NCI-H1092 treated with DMSO at 0.1 percent for 48 hours (cell line): ENCODE measurements around the gene CD47.

Experiments
- DNase-seq: peaks from one replicate; lab custom pipeline; 2025; lab: John Stamatoyannopoulos, UW

The CD47 gene

DNA sequence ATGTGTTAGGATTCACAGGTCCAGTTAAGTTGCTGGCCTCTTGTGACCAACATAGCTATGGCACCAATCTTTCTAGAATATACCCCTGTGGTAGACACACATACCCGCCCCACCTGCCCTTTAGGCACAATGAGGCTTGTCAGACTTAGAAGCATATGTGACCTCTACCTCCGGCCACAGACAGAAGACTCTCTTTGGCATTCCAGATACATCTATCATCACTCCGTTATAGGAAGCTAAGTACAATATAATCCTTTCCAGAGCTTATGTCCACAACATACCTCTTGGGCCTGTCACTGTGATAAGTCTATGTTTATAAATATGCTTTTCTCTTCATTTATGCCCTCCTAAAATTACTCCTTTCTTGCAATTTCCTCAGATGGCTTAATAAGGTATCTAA is 39.8 kb downstream of the CD47 start:
- no peak for DNase-seq

DNA sequence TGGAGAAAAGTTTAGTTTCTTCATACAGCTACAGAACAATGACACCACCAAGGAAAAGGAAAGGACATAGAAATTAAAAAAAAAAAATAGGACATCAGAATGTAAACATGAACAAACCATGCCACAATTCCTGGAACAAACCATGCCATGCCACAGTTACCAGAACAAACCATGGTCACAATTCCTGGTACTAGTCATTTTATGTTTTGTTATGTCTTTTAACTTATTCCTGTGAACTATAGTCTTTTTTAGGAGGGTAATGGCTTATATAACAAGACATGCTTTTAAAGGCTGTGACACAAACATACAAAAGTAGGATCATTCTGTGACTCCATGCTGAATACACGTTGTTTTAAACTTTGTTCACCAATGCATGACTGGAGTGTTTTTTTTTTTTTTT is 42.8 kb downstream of the CD47 start:
- no peak for DNase-seq

- no peak for DNase-seq
These were observed 44.6 kb downstream of the CD47 start for GRCh38 chr3:108046247-108046646.

GRCh38 chr3:108044699-108045098 is 46.1 kb downstream of the CD47 start:
- no peak for DNase-seq

DNA sequence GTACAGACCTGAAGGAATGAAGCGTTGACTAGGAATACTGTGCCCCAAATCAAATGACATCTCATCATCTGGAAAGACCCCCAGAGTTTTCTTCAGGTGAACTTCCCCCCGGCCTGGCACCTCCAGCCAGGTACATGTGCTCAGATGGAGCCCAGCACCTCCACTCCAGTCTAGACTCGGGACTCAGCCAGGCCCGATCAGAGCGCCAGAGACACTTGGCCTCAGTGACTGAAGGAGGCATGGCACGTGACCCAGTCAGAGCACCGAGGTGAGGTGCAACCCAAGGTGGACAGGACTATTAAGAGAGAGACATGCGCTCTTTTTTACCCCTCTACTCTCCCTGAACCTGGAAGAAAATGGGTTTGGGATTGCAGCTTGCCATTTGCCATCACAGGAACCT is 48.5 kb downstream of the CD47 start:
- DNase-seq, result no peak

DNA sequence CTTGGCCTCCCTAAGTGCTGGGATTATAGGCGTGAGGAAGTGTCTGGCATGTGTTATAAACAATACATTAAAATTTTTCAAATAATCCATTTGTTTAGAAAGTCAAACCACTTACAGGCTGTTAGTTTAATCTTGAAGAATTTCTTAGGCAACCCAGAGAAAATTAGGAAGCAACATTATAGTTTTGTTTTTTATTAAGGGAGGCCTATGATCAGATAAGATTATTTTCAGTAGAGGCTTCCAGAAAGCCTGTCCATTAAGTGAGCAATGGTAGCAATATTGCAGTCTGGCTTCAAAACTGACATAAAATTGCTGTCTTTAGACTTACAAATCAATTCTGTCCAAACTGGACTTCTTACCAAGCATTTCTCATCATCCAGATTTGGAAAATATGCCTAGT is 49.6 kb downstream of the CD47 start:
- DNase-seq, result no peak

GRCh38 chr3:108037770-108038169 is 53.1 kb downstream of the CD47 start:
- DNase-seq, result no peak

DNA sequence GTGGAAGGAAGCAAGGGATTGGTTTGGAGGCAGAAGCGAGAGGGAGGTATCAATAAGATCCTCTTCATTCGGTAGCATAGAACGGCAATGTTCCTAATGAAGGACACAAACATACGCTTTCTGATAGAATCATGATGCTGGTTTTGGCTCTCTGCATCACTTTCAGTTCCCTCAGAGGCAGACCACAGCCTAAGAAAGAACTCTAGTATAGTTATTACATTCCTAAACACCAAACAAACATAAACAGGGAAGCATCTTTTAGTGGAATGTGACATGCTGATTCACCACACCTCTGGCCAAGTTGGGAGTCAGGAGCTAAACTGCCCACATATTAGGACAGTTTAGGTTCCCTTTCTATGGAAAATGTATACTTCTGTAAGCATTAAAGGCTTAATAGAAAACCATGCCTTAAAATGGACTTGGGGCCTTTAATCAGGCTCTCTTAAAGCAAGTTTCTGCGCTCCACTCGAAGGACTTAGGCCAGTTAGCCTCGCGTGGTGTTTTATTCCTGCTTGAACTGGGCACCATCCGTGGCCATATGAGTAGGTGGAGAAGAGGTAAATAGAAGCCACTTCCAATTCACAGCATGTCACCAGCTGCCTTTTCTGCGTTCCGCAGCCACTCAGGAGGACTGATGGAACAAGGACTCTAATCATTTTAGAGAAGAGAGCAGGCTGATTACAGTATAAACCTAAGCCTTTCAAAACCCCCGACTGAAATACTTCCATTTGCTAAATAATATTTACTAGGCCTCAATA is 53.7 kb downstream of the CD47 start:
- DNase-seq, result no peak

DNA sequence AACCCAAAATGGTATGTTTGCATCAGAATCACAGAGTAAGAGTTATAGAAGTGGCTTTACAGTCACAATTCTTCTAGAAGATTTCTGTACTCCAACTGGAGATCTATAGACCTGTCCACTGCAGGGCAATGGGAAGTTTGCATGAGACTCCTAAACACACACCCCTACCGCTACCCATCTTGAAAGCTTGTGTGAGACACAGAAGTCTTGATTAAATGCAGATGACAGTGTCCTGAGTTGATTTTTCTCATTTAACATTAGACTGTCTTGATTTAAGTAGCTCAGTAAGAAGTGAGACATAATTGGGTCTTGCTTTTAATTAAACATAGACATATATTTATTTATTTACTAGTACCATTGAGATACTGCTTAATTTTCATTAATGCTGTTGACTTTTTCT is 54.4 kb downstream of the CD47 start:
- DNase-seq, result no peak

GRCh38 chr3:108035751-108036150 is 55.1 kb downstream of the CD47 start:
- no peak for DNase-seq

DNA sequence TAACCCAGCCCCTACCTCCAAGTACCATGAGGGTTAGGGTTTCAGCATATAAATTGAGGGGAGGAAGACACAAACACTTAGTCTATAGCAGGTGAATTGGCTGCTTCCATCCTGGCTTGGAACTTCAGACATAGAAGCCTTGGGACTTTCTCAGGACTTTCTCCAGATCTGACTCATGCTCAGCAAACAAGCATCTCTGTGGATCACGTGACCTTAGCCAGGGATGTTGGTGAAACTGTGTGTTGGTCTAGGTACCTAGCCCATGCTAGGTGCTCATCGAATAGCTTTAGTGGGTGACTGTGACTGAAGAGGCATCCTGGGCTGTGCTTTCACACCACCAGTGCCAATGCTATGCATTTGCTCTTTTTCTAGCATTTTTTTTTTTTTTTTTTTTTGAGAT is 58.9 kb downstream of the CD47 start:
- DNase-seq, result no peak

- no peak for DNase-seq
These were observed 59.9 kb downstream of the CD47 start for GRCh38 chr3:108030960-108031359.

GRCh38 chr3:108029466-108029865 is 61.4 kb downstream of the CD47 start:
- DNase-seq, result no peak

DNA sequence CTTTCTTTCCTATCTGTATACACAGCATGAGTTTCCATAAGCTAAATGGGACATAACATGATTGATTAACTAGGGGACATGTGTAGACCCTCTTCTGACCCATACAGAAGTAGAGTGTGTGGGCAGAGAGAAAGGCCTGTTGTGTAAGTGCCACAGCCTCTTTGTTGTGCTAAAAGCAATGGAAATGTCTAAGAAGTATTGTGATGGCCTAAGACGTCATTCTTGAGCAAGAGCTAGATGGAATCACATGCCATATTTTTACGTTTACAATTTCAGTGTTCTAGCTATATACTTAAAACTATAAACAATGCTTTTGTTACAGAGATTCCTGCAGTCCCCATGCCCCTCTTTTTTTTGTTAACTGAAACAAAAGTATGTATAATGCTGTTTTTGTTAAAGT is 61.9 kb downstream of the CD47 start:
- no peak for DNase-seq

DNA sequence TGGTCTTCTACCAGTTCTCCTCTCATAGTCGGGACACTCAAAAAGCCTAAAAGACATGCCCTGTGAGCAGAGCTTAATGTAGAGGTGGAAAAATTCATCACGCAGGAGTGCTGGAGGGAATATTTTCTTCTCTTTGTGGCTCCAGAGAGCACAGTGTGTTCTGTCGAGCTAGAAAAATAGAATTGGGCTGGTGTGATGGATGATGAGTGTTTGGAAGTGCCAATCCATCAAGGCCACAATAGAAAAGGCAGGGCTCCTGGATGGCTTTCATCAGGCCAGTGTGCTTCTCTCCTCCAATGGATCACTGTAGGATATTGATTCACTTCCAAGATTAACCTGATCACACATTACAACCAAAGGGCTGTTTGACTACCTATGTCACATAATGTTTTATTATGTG is 65.7 kb downstream of the CD47 start:
- DNase-seq, result no peak

DNA sequence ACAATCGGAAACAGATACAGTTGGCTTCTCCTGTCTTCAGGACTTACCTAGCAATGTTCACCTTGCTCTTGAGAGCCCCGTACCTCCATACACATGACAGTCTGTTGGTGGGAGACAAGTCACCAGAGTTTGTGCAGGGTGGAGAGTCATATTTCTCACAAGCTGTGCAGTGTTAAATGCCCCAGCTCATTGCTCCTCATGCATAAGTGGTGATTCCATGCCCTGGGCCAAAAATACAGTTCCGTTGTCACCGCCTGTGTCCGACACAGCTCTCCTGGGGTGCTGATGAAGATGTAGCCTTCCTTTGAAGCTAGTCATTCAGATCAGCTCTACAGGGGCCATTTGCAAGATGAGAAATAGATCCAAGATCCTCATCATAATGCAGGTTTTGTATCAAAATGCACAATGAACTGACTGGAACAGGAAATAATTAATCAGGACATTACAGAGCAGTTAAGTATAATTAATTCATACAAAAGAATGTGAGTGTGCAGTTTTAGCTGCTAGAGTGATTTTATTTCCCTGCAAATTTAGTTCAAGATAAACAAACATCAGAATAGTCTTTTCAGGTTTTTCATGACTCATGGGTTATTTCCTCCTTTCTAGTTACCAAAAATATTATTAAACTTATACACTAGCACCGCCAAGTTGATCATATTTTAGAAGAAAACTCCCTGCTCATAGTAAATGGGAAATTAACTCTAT is 66.5 kb downstream of the CD47 start:
- no peak for DNase-seq

- no peak for DNase-seq
These were observed 68.3 kb downstream of the CD47 start for GRCh38 chr3:108022256-108023150.

- no peak for DNase-seq
These were observed 69.3 kb downstream of the CD47 start for GRCh38 chr3:108021533-108021932.

GRCh38 chr3:108021131-108021530 is 69.7 kb downstream of the CD47 start:
- DNase-seq, result no peak

- no peak for DNase-seq
These were observed 72.3 kb downstream of the CD47 start for GRCh38 chr3:108018552-108018951.

DNA sequence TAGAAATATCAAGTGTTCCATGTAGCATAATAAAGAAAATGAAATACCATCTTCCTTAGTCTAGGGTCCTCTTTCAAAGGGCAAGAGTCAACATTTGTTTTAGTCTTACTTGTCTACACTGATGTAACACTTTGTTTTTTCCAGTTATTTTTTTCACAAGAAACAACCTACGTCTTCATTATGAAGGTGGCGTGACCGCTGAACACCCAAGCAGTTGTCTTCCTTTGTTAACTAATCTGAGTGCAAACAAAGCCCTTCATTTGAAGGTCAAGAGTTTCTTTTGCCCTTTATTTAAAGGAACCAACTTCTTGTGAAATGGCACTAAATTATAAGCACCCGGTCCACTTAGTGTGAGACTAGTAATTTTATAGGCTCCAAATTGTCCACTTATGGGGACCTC is 73.2 kb downstream of the CD47 start:
- DNase-seq, result no peak

DNA sequence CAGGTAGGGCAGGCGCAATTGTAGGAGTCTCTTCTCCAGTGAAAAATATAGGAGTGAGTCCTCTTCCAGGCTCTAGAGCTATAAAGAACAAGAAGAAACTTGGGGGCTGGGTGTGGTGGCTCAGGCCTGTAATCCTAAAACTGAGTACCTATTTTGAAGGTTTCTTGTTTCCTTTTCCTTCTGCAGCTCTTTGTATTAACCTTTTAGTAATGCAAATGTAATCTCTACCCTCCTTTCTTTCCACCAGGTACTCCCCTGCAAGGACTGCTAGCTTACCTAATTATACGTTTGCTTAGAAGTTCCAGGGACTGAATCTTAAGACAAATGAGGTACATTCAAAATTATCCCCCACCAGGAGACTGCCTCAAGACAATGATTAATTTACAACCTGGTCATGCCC is 75.9 kb downstream of the CD47 start:
- no peak for DNase-seq
